ENCODE results near the gene CRK.

- TF ChIP-seq CTCF (conservative IDR thresholded peaks at IDR 0.05; ENCODE audit: low read length) (no peak), EZH2phosphoT487 (IDR thresholded peaks at IDR 0.05; ENCODE audit: borderline replicate concordance) (no peak)
Measured at GRCh38 chr17:1440921-1441320, 15.1 kb downstream of the CRK start.

Data from Loucy (cell line).